Stimulated activated CD8-positive, alpha-beta memory T cell treated with anti-CD3 and anti-CD28 coated beads, Interleukin-7, amount 100 ng/mL, for 4 hours (primary cell): ENCODE measurements around the gene ARHGDIB.

ENCODE experiments used
- DNase-seq, 2 donors: peaks; one replicate each; pipeline ENCODE4 v3.0.0-alpha.2; 2020; ENCODE audit warnings: low read depth in 2 of 2

The ARHGDIB gene

DNA sequence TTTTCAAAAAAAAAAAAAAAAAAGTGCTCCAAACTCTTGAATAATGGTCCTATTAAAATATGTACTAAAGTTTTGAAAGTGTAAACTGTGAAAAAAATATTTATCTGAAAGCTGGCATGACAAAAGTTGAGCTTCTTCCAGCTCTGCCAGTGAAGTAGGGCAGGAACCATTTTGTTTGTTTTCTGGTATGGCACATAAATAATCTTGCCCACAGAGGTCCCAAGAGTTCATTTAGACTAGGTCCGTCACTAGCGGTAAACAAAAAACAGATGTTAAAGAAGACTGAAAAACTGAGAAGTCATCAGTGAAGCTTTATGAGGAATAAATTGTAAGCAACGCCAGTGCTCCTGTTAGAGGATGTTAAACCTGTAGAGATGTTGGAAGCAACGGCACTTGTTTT lies 30.0 kb downstream of the ARHGDIB start:
- DNase-seq: no peak

DNA sequence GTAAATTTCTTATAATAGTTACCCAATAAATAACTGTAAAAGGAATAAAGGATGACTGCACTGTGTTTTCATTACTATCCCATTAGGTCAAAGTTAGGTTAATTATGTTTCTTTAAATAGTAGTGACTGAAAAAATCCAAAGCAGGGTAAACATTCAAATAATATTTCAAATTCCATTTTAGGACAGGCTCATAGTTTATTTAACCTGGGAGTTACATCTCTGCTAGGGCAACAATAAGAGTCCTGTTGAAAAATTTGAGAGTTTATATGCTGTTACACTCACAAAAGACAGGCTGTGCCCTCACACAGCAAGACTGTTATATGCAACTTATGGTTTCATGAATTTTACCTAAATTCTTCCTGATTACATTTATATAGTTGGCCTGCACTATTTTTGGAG lies 31.1 kb downstream of the ARHGDIB start:
- DNase-seq: no peak

- DNase-seq: no peak
Measured at GRCh38 chr12:14928931-14929330, 32.5 kb downstream of the ARHGDIB start.

DNA sequence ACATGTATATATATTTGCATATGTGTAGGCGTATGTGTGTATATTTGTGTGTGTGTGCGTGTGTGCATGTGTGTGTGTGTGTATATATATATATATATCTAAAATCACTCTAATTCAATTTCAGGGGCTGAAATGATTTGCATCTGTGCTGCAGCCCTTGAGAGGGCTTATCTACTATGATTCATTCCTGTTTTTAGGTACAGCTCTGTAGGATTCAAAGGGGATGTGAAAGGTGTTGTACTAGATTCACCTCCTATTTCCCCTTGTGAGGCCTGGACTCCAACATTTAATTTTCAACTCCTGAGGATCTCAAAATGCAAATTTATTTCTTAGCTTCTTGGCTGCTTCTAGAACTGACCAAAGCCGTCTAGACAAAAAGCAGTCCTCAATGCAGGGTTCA lies 34.1 kb downstream of the ARHGDIB start:
- DNase-seq: no peak

DNA sequence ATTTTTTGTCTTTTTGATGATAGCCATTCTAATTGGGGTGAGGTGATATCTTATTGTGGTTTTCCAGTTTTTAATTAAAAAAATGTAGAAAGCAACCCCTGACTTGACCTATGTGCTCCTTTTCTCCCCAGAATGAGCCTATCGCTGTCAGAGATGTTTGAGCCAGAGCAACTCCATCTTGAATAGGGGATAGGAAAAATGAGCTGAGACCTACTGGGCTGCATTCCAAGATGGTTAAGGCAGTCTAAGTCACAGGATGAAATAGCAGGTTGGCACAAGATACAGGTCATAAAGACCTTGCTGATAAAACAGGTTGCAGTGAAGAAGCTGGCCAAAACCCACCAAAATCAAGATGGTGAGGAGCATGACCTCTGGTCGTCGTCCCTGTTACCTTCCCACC lies 36.9 kb downstream of the ARHGDIB start:
- DNase-seq: no peak

DNA sequence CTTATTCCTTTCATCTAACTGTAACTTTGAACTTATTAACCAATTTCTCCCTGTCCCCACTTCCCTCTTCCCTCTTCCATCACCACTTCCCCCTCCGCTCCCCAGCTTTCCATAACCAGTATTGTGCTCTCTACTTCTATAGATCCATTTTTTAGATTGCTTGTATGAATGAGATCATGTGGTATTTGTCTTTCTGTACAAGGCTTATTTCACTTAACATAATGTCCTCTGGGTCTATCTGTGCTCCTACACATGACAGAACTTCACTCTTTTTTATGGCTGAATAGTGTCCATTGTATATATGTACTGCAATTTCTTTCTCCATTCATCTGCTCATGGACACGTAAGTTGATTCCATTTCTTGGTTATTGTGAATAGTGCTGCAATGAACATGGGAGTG lies 37.5 kb downstream of the ARHGDIB start:
- no peak for DNase-seq

- DNase-seq: no peak
Measured at GRCh38 chr12:14921218-14921617, 40.2 kb downstream of the ARHGDIB start.

- DNase-seq: no peak
Measured at GRCh38 chr12:14920475-14921126, 40.8 kb downstream of the ARHGDIB start.

DNA sequence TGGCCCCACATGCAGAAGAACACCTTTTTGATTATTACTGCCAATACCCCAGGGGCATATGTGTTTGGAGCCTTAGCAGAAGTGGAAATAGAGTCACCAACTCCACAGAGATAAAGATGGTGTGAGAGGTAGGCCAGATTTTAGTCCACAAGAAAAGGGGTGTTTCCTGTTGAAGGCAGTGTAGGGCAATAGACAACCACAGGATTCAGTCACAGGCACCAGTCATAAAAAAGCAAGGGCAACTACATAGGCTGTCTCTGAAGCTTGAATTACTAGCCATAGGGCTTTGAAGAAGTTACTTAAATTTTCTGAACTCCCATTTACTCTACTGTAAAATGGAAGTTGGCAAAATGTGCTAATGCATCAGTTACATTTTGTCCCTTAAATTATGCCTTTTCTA lies 41.9 kb downstream of the ARHGDIB start:
- DNase-seq: no peak

DNA sequence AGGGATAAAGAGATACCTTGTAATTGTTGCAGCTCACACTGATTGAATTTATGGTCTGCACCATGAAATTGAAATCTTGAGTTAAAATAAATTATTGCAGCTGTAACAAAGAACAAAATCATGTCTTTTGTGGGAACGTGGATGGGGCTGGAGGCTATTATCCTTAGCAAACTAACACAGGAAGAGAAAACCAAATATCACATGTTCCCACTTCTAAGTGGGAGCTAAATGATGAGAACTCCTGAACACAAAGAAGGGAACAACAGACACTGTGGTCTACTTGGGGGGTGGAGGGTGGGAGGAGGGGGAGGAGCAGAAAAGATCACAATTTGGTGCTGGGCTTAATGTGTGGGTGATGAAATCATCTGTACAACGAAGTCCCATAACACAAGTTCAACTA lies 45.7 kb downstream of the ARHGDIB start:
- DNase-seq: no peak

- DNase-seq: no peak
Measured at GRCh38 chr12:14913381-14913781, 48.0 kb downstream of the ARHGDIB start.

- no peak for DNase-seq
Measured at GRCh38 chr12:14911131-14911530, 50.3 kb downstream of the ARHGDIB start.

DNA sequence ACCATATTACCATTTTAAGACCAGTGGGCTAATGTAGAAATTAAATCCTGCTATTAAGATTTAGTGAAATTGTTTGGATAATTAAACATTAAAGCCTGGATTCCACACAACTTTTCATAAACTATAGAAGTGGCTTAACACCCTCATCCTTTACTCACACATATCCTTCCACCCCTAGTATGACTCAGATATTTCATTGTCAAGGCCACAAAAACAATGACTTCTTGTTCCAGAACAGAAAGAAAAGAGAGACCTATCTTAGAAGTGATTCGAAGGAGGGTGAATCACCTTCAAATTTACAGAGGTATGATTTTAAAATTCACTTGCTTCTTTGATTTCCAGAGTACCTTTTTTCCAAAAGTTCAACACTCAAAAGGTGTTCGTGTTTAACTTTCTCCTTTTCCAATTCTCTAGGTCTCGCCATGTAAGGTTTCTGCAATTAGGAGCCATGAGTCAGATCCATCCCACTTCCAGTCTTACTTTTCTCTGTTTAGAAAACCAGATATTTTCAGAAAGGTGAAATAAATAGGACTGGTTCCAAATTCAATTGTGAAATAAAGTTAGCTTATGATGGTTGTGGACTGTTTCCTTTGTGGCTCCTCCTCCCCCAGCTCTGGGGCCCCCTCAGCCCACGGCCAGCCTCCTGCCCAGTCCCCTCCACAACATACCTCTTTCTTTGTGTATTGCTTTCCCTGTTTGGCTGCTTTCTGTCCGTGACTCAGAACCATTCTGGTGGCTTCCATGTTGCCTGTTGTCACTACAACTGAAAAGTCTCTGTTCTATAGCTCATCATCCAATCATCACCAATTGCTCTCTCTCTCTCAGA lies 51.1 kb downstream of the ARHGDIB start:
- DNase-seq: no peak

DNA sequence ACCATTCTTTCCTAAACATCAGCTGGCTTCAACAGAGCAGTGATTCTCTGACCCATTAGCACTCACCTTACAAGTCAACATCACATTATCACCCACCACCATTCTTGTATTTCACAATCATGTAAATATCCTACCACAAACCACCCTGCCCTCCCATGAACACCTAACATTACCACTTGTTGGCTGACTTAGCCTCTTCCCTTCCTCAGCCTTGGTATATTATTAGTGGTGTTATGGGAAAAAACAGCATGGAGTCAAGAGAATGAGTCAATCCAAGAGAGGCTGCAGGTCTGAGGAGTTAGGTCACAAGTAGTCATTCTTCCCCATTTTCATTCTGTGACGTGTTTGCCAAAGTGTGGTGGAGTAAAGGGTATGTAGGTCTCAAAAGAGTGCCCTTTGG lies 53.4 kb downstream of the ARHGDIB start:
- no peak for DNase-seq

GRCh38 chr12:14906114-14906513 lies 55.3 kb downstream of the ARHGDIB start:
- DNase-seq: no peak

DNA sequence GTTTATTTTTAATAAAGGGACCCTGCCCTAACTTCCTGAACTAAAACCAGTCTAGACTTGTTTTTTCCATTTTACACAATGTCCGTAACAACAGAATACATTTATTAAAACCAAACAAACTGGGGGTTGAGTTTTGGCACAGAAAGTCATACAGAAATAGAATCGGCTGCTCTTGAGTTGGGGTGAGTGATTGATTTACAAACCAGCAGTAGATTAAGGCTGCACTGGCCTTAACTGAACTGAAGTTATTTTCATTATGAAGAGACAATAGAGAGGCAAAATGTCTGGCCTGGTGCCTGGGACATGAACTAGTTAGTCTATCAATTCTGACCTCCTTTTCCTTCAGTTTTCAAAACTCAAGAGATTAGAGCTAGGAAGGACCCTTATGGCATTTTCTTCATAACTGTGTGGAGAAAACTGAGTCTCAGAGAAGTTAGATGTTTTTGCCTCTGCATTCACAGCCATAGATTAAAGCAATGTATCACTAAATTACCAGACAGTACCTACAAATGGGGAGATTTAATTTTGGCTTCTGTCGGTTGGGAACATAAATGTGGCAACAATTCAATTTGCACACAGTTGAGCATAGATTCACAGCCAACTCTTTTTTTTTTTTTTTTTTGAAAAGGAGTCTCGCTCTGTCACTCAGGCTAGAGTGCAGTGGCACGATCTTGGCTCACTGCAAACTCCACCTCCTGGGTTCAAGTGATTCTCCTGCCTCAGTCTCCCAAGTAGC lies 56.0 kb downstream of the ARHGDIB start:
- DNase-seq: no peak

- no peak for DNase-seq
Measured at GRCh38 chr12:14904854-14905253, 56.5 kb downstream of the ARHGDIB start.

DNA sequence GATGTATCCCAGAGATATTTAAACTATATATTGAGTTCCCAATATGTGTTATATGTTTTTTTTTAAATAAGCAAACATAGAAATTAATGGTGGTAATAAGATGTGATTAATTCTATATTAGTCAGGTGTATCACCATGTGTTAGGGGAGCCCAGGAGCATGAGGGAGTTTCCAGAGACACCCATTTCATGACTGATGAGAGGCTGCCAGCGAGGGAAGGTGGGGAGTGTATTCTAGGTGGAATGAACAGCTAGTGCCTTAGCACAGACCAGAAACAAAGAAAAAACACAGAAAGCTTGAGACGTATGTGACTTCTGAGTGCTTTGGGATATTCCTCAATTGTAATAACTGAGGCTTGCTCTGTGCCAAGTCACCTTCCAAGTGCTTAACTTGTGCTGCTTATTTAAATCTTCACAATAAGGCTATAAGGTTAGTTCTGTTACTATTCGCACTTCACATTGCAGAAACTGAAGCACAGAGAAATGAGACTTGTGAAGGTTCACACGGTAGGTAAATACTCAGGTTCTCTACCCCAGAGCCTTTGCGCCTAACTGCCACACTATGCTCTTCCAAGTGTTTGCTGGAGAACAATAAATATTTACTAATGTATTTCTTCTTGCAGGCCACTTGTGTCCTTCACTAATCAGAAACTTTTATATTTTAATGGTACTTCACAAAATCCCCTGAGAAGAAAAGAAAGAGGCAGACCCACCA lies 57.9 kb downstream of the ARHGDIB start:
- DNase-seq: no peak

DNA sequence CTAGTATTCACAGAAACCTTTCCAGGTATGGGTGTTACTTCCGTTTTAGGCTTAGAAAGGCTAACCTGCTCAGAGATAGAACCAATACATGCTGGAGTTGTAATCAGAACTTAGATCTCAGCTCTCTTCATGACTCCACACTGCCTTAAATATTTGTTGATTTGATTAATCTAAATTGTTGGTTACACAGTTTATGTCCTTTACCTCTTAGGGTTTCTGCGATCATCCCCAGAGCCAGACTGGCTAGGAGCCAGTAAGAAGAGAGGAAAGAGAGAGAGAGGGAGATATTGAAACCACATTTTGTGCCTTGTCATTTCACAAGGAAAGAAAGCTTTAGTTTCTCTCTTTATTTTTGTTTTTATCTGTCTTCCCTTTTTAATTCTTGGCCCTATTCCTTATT lies 58.9 kb downstream of the ARHGDIB start:
- DNase-seq: no peak

DNA sequence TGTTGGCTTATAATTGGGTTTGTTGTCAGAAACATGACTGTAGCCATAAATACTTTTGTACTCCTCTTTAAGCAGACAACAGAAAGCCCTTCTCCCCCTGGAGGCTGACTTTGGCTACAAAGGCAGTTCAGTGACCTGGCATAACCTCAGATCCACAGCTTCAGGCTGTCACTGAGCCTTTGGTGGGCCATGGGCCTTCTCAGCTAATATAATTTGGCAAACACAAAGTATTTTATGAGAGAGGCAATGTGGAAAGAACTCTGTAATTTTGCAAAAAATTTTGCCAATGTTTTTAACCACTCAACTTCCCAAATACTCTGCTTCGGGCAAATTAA lies 60.2 kb downstream of the ARHGDIB start:
- DNase-seq: no peak

DNA sequence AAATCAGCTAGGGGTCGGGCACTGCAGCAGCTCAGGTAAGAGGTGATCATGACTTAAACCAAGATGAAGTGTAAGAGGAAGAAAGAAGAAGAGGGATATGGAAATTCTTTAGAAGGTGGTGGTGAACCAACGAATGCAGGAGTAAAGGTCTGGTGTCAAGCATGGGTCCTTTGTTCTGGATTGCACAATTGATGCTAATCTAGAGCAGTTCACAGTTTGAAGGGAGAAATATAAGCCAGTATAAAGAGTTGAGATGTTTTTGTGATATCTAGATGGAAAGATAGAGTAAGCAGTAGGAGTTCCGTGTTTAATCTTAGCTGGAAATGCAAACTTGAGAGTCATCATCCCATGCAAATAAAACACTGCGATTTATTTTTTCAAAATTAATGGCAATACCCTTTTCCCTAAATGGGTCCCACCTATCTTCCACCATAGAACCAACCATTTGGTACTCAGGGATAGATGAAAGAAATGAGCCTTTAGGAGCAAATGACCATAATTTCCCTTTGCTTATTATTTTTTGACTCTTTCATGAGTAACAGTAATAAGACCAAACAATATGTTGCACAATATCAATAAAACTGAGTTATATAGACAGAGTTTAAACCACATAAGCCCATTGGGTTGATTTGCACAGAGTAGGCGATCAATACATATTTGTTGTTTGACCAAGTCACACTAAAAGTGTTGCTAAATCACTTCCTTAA lies 60.7 kb downstream of the ARHGDIB start:
- DNase-seq: no peak
